ENCODE measurements around the gene CLEC4M. TPM values are rescaled to one million over a fixed set of nuclear protein-coding genes. Genes with fewer than 3 reads are reported as not detected.

CLEC4M gene
- polyA plus RNA-seq, 1 donor (not counting 4 experiments of a cell fraction or from before 2014, with no cell fraction given) = not detected

DNA sequence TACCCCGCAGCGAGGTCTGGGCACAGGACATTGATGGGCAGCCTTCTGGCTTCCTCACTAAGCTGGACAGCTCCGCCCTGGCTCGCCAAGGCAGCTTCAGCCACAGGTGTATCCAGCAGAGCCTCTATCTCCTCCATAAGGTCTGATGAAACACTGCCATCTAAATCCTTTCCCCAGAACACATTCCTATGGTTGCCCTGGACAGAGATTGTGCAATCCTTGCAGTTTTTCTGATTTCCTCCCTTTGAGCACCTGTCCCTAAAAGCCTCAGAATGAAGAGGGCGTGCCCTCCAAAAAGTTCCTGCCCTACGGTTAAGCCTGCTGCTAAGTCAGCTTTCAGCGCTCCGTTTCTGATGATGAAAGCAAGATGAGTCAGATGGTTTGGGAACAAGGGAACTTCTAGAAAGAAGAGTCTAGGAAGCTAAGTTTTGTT is 21.0 kb downstream of the CLEC4M start:
- dilution Hi-C loops (cut with MboI; ENCODE audit: extremely low pct_ligation_motif_present, low sequenced_read_pairs) = no loop called here
- Histone ChIP-seq H3K4me1 (ENCODE audit: control insufficient read depth, extremely low read depth, insufficient read depth, low read length) (peaks cover 10% of the 10 kb centered on the region), H3K27ac (ENCODE audit: control insufficient read depth, insufficient read depth, low read length) (no peak overlapping the region), H2AFZ (ENCODE audit: control insufficient read depth, low read length) (no peak overlapping the region), H3K4me2 (ENCODE audit: control insufficient read depth, extremely low read depth, insufficient read depth, low read depth, low read length) (no peak overlapping the region), H4K20me1 (ENCODE audit: control insufficient read depth, extremely low read depth, insufficient read depth, low read length) (no peaks in the 10 kb centered on the region), H3K79me2 (ENCODE audit: control insufficient read depth, insufficient read depth, low read length) (no peaks in the 10 kb centered on the region), H3K9ac (ENCODE audit: control insufficient read depth, extremely low read depth, insufficient read depth, low read length) (no peak overlapping the region), H3K9me3 (ENCODE audit: control insufficient read depth, low read depth, low read length) (peaks cover 2% of the 10 kb centered on the region), H3K36me3 (ENCODE audit: control insufficient read depth in 2 of 2, extremely low read depth in 1 of 2, insufficient read depth in 2 of 2, low read length in 2 of 2) (no peaks in the 10 kb centered on the region), H3K4me3 (ENCODE audit: control insufficient read depth in 2 of 3, extremely low read depth in 1 of 3, insufficient read depth in 2 of 3, low read depth in 1 of 3, low read length in 3 of 3) (no peak overlapping the region), H3K27me3 (ENCODE audit: control insufficient read depth, extremely low read depth, insufficient read depth, low read length) (peaks cover 28% of the 10 kb centered on the region), H3K9me1 (ENCODE audit: control insufficient read depth, extremely low read depth, insufficient read depth, low read length) (no peaks in the 10 kb centered on the region)
- peak; percentile 87 for FAIRE-seq
- TF ChIP-seq, protein P1, sequence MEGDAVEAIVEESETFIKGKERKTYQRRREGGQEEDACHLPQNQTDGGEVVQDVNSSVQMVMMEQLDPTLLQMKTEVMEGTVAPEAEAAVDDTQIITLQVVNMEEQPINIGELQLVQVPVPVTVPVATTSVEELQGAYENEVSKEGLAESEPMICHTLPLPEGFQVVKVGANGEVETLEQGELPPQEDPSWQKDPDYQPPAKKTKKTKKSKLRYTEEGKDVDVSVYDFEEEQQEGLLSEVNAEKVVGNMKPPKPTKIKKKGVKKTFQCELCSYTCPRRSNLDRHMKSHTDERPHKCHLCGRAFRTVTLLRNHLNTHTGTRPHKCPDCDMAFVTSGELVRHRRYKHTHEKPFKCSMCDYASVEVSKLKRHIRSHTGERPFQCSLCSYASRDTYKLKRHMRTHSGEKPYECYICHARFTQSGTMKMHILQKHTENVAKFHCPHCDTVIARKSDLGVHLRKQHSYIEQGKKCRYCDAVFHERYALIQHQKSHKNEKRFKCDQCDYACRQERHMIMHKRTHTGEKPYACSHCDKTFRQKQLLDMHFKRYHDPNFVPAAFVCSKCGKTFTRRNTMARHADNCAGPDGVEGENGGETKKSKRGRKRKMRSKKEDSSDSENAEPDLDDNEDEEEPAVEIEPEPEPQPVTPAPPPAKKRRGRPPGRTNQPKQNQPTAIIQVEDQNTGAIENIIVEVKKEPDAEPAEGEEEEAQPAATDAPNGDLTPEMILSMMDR (optimal IDR thresholded peaks at IDR 0.05 in 1 of 3, IDR thresholded peaks at IDR 0.05 in 1 of 3, conservative IDR thresholded peaks at IDR 0.05 in 1 of 3; ENCODE audit: extremely low read depth in 1 of 3, insufficient read depth in 2 of 3, low read length in 3 of 3) = peak in 1 of 3 experiments; percentile 6
- TF ChIP-seq EZH2 (IDR thresholded peaks at IDR 0.05; ENCODE audit: low read length) = no peak
- peak; percentile 69 for DNase-seq (ENCODE audit: low read depth, low spot score)

DNA sequence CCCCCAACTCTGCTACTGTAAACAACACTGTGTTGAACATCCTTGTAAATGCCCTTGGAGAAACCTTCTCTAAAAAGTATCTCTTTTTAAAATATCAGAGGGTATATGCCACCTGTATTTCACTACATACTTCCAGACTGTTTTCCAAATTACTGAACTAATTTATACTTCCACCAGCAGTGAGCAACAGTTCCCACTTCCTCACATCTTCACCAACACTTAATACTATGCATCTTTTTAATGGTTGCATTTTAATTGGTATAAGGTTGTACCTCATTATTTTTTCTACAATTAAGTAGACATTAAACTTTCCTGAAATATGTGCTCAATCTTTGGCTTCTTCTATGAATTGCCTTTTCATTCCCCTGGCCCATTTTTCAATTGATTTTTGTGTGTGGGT is 21.8 kb downstream of the CLEC4M start:
- Histone ChIP-seq H3K9me3 (ENCODE audit: control insufficient read depth, low read depth, low read length) (peaks cover 2% of the 10 kb centered on the region), H4K20me1 (ENCODE audit: control insufficient read depth, extremely low read depth, insufficient read depth, low read length) (no peaks in the 10 kb centered on the region), H2AFZ (ENCODE audit: control insufficient read depth, low read length) (no peak overlapping the region), H3K36me3 (ENCODE audit: control insufficient read depth in 2 of 2, extremely low read depth in 1 of 2, insufficient read depth in 2 of 2, low read length in 2 of 2) (no peaks in the 10 kb centered on the region), H3K4me2 (ENCODE audit: control insufficient read depth, extremely low read depth, insufficient read depth, low read depth, low read length) (no peak overlapping the region), H3K27ac (ENCODE audit: control insufficient read depth, insufficient read depth, low read length) (no peak overlapping the region), H3K4me3 (ENCODE audit: control insufficient read depth in 2 of 3, extremely low read depth in 1 of 3, insufficient read depth in 2 of 3, low read depth in 1 of 3, low read length in 3 of 3) (no peak overlapping the region), H3K79me2 (ENCODE audit: control insufficient read depth, insufficient read depth, low read length) (no peaks in the 10 kb centered on the region), H3K9me1 (ENCODE audit: control insufficient read depth, extremely low read depth, insufficient read depth, low read length) (no peaks in the 10 kb centered on the region), H3K4me1 (ENCODE audit: control insufficient read depth, extremely low read depth, insufficient read depth, low read length) (peaks cover 10% of the 10 kb centered on the region), H3K27me3 (ENCODE audit: control insufficient read depth, extremely low read depth, insufficient read depth, low read length) (peaks cover 28% of the 10 kb centered on the region), H3K9ac (ENCODE audit: control insufficient read depth, extremely low read depth, insufficient read depth, low read length) (no peak overlapping the region)
- FAIRE-seq (no peak), DNase-seq (ENCODE audit: low read depth, low spot score) (no peak)
- dilution Hi-C loops (cut with MboI; ENCODE audit: extremely low pct_ligation_motif_present, low sequenced_read_pairs) = no loop called here
- no peak for TF ChIP-seq EZH2 (IDR thresholded peaks at IDR 0.05; ENCODE audit: low read length)

DNA sequence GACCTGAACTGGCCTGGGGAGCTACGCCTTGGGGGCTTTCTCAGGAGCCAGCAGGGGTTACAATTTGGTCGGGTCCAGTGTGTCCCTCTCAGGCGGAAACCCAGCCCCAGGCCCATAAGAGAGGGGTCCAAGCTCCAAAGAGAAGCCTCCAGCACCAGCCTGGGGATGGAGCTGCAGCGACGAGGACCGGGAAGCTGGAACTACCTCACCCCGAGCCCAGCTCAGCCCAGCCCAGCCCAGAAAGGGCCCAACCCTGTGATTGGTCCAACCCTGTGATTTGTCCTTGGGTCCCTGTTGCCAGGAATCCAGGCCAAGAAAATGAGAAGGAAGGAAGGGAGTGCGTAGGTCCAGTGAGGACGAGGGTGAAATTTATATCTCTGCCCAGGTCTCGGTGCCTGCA is 24.1 kb downstream of the CLEC4M start:
- TF ChIP-seq, protein P1 (optimal IDR thresholded peaks at IDR 0.05 in 1 of 3, IDR thresholded peaks at IDR 0.05 in 1 of 3, conservative IDR thresholded peaks at IDR 0.05 in 1 of 3; ENCODE audit: extremely low read depth in 1 of 3, insufficient read depth in 2 of 3, low read length in 3 of 3) = no peak
- TF ChIP-seq EZH2 (IDR thresholded peaks at IDR 0.05; ENCODE audit: low read length) = no peak
- Histone ChIP-seq H2AFZ (ENCODE audit: control insufficient read depth, low read length) (no peak overlapping the region), H3K27me3 (ENCODE audit: control insufficient read depth, extremely low read depth, insufficient read depth, low read length) (peaks cover 26% of the 10 kb centered on the region)

More for the DNA sequence above, 24.1 kb downstream of the CLEC4M start:
- H3K27ac ChIP-seq (ENCODE audit: control insufficient read depth, insufficient read depth, low read length) = no peak overlapping the region
- no peaks in the 10 kb centered on the region for H3K36me3 ChIP-seq (ENCODE audit: control insufficient read depth in 2 of 2, extremely low read depth in 1 of 2, insufficient read depth in 2 of 2, low read length in 2 of 2)
- peaks cover 10% of the 10 kb centered on the region for H3K4me1 ChIP-seq (ENCODE audit: control insufficient read depth, extremely low read depth, insufficient read depth, low read length)
- dilution Hi-C loops (cut with MboI; ENCODE audit: extremely low pct_ligation_motif_present, low sequenced_read_pairs) = no loop called here
- H4K20me1 ChIP-seq (ENCODE audit: control insufficient read depth, extremely low read depth, insufficient read depth, low read length) = no peaks in the 10 kb centered on the region
- no peak overlapping the region for H3K4me2 ChIP-seq (ENCODE audit: control insufficient read depth, extremely low read depth, insufficient read depth, low read depth, low read length)
- no peak overlapping the region for H3K4me3 ChIP-seq (ENCODE audit: control insufficient read depth in 2 of 3, extremely low read depth in 1 of 3, insufficient read depth in 2 of 3, low read depth in 1 of 3, low read length in 3 of 3)
- no peaks in the 10 kb centered on the region for H3K9me1 ChIP-seq (ENCODE audit: control insufficient read depth, extremely low read depth, insufficient read depth, low read length)
- H3K9ac ChIP-seq (ENCODE audit: control insufficient read depth, extremely low read depth, insufficient read depth, low read length) = no peak overlapping the region
- DNase-seq (ENCODE audit: low read depth, low spot score) (no peak), FAIRE-seq (no peak)
- H3K79me2 ChIP-seq (ENCODE audit: control insufficient read depth, insufficient read depth, low read length) = no peaks in the 10 kb centered on the region
- no peaks in the 10 kb centered on the region for H3K9me3 ChIP-seq (ENCODE audit: control insufficient read depth, low read depth, low read length)
